Transverse colon (tissue), 4 donors: ENCODE measurements around the gene BAIAP3. TPM values are rescaled to one million over a fixed set of nuclear protein-coding genes. Genes with fewer than 3 reads are reported as not detected.

Experiments used
- DNase-seq: peaks from one replicate; pipeline ENCODE4 v3.0.0-alpha.2; 2019
- H3K27ac ChIP-seq, 4 donors: fragments of 200-600 bp; sonication (generic); 2 replicates each; pipeline ENCODE4 v1.5.1; 2016 to 2018; ENCODE audit warnings: inconsistent platforms in 4 of 4
- H3K27me3 ChIP-seq: fragments of 200-600 bp; sonication (generic); 2 replicates; pipeline ENCODE4 v1.5.1; 2017; ENCODE audit warnings: inconsistent platforms
- H3K36me3 ChIP-seq, 4 donors: fragments of 200-600 bp; sonication (generic); 2 replicates each; pipeline ENCODE4 v1.5.1; 2017 to 2019; ENCODE audit warnings: inconsistent platforms in 4 of 4
- H3K4me1 ChIP-seq, 4 donors: fragments of 200-600 bp; sonication (generic); 2 replicates each; pipeline ENCODE4 v1.5.1; 2017 to 2020; ENCODE audit warnings: inconsistent platforms in 4 of 4
- H3K4me3 ChIP-seq, 4 donors: fragments of 200-600 bp; sonication (generic); 1 replicate in 1 of 4; 2 replicates in 3 of 4; pipeline versions ENCODE4 v1.5.1 to v1.6.1; 2017 to 2019; ENCODE audit warnings: inconsistent platforms in 4 of 4
- H3K9me3 ChIP-seq, 2 donors: fragments of 200-600 bp; sonication (generic); 2 replicates each; pipeline ENCODE4 v1.5.1; 2017 to 2019; ENCODE audit warnings: inconsistent platforms in 2 of 2
- CTCF ChIP-seq, 5 experiments: fragments of 200-600 bp in 3 of 5; fragments of 450-650 bp in 2 of 5; sonication (generic) in 3 of 5; IDR thresholded peaks; 1 replicate in 2 of 5; 2 replicates in 3 of 5; pipeline ENCODE4 v1.5.1; 2016 to 2017; ENCODE audit warnings: antibody characterized with exemption in 5 of 5, inconsistent platforms in 3 of 5, mild to moderate bottlenecking in 2 of 5, moderate library complexity in 1 of 5
- EP300 ChIP-seq: sonication (generic); formaldehyde crosslinking; IDR thresholded peaks from one replicate; pipeline ENCODE4 v1.6.1; 2017; ENCODE audit warnings: antibody characterized with exemption, low read depth
- POLR2A ChIP-seq: fragments of 450-650 bp; IDR thresholded peaks from one replicate; pipeline ENCODE4 v1.6.1; 2016; ENCODE audit warnings: antibody characterized with exemption, mild to moderate bottlenecking, moderate library complexity
- POLR2AphosphoS5 ChIP-seq, 3 donors: sonication (generic); formaldehyde crosslinking; IDR thresholded peaks; one replicate each; pipeline ENCODE4 v1.6.1; 2016; ENCODE audit warnings: antibody characterized with exemption in 3 of 3
- WGBS, 2 donors: methylation state at CpG; one replicate each; pipeline ENCODE4 v1.1.5; 2018; ENCODE audit warnings: low coverage in 1 of 2; 5-methylcytosine and 5-hydroxymethylcytosine counted together
- in situ Hi-C, 4 donors: fragments of 200-750 bp; cut with MboI; loops; one replicate each; pipeline versions ENCODE4 v1.15.0 to v1.15.1; 2017; ENCODE audit warnings: low sequenced_read_pairs in 3 of 4, low pct_ligation_motif_present in 1 of 4, low pct_unique_long_range_greater_than_20kb in 1 of 4
- intact Hi-C: fragments of 100-400 bp; cut with DNase I; formaldehyde crosslinking; loops from one replicate; pipeline ENCODE4 v1.15.1; 2023; ENCODE audit warnings: low total_unique reads
- total RNA-seq, 4 donors: library from RNA; depleted of rRNA; stranded (reverse); fragments of >200 nt; gene quantifications; one replicate each; pipeline ENCODE4 v1.1.0, GENCODE V29; 2016

Gene BAIAP3
- total RNA-seq, 4 donors from 2014 or later: 7.3 to 190 (median 11.4) TPM

- no peaks in the 10 kb centered on the region for H3K9me3 ChIP-seq
- intact Hi-C loops: no loop called here
- TF ChIP-seq EP300: no peak
- WGBS, 2 donors: 88% methylated on average over 25 of the region's 28 CpGs; no CpG with 5 or more reads in 1 of the 2 donors
- no peak overlapping the region for H3K4me3 ChIP-seq
- no peak overlapping the region for H3K27ac ChIP-seq
- in situ Hi-C loops: no loop called here
- DNase-seq: no peak
- peaks cover 0 to 52% (median 20%) of the 10 kb centered on the region in 4 donors for H3K36me3 ChIP-seq
- H3K4me1 ChIP-seq: peaks cover 17 to 32% (median 30%) of the 10 kb centered on the region in 4 donors
- no peaks in the 10 kb centered on the region for H3K27me3 ChIP-seq
These were observed 18.9 kb upstream of the BAIAP3 start for GRCh38 chr16:1314399-1315068.

GRCh38 chr16:1315081-1316032, 18.1 kb upstream of the BAIAP3 start:
- Histone ChIP-seq H3K27me3 (no peaks in the 10 kb centered on the region), H3K4me3 (no peak overlapping the region), H3K36me3 (peaks cover 0 to 60% (median 25%) of the 10 kb centered on the region in 4 donors), H3K4me1 (peaks cover 17 to 32% (median 27%) of the 10 kb centered on the region in 4 donors), H3K9me3 (no peaks in the 10 kb centered on the region), H3K27ac (no peak overlapping the region)
- DNase-seq: no peak
- intact Hi-C loops: no loop called here
- TF ChIP-seq EP300 (no peak), POLR2AphosphoS5 (IDR thresholded peaks at IDR 0.05) (no peak), CTCF (IDR thresholded peaks at IDR 0.05) (no peak), POLR2A (no peak)
- 88% methylated on average over 45 of the region's 46 CpGs; no CpG with 5 or more reads in 1 of the 2 donors for WGBS, 2 donors
- in situ Hi-C loops: no loop called here

GRCh38 chr16:1316033-1316405, 17.4 kb upstream of the BAIAP3 start:
- in situ Hi-C loops (no loop called here), intact Hi-C loops (no loop called here)
- 95% methylated on average over 14 of the region's 14 CpGs; no CpG with 5 or more reads in 1 of the 2 donors for WGBS, 2 donors

More at GRCh38 chr16:1316033-1316405, 17.4 kb upstream of the BAIAP3 start:
- Histone ChIP-seq H3K4me1 (peaks cover 11 to 25% (median 21%) of the 10 kb centered on the region in 4 donors), H3K9me3 (no peaks in the 10 kb centered on the region), H3K4me3 (no peak overlapping the region), H3K27ac (no peak overlapping the region), H3K27me3 (no peaks in the 10 kb centered on the region), H3K36me3 (peaks cover 0 to 67% (median 28%) of the 10 kb centered on the region in 4 donors)
- no peak for DNase-seq
- no peak for TF ChIP-seq POLR2AphosphoS5 (IDR thresholded peaks at IDR 0.05)
- TF ChIP-seq POLR2A: no peak
- no peak for TF ChIP-seq EP300
- TF ChIP-seq CTCF (IDR thresholded peaks at IDR 0.05): no peak
